Right cardiac atrium (tissue), 5 donors: ENCODE measurements around the gene CUL4A. TPM values are rescaled to one million over a fixed set of nuclear protein-coding genes. Genes with fewer than 3 reads are reported as not detected.
"Not testable (repeated sequence)": the region's sequence is repeated elsewhere in the genome, so short reads cannot be mapped to it uniquely, and the experiment has no call there.

Source experiments
- ATAC-seq, 2 donors: fragments of 200-7000 bp; cut with Tn5 transposase; one replicate each; pipeline versions ENCODE4 v1.8.0 to v1.9.1; 2020; ENCODE audit warnings: moderate library complexity in 2 of 2, mild to moderate bottlenecking in 1 of 2
- DNase-seq, 3 donors: peaks; one replicate each; pipeline ENCODE4 v3.0.0-alpha.2; 2020
- H3K27ac ChIP-seq: one replicate; pipeline ENCODE4 v1.5.1; 2013; ENCODE audit warnings: mild to moderate bottlenecking, low read length, control low read depth, moderate library complexity
- H3K27me3 ChIP-seq: one replicate; pipeline ENCODE4 v1.6.1; 2013; ENCODE audit not compliant: control insufficient read depth, insufficient read depth
- H3K4me1 ChIP-seq: one replicate; pipeline ENCODE4 v1.6.1; 2013; ENCODE audit warnings: low read length; ENCODE audit not compliant: control insufficient read depth, insufficient read depth
- H3K4me3 ChIP-seq: one replicate; pipeline ENCODE4 v1.5.1; 2013; ENCODE audit warnings: low read length, control low read depth
- H3K9me3 ChIP-seq: one replicate; pipeline ENCODE4 v1.6.1; 2013; ENCODE audit warnings: low read length; ENCODE audit not compliant: control insufficient read depth
- WGBS: extraction: QIAGEN DNeasy Blood & Tissue Kit; methylation state at CpG from one replicate; pipeline ENCODE4 v1.1.7; 2013; 5-methylcytosine and 5-hydroxymethylcytosine counted together
- intact Hi-C, 4 donors: fragments of 100-400 bp; cut with DNase I; formaldehyde crosslinking; loops; one replicate each; pipeline versions ENCODE4 v1.11.0 to v1.14.0; 2022 to 2023
- long read RNA-seq, 4 donors: library from polyadenylated mRNA; unstranded; transcript quantifications; one replicate each; pipeline ENCODE4 v2.0.0, GENCODE V29; 2020 to 2021
- polyA plus RNA-seq: library from polyadenylated mRNA; stranded (reverse); fragments of 200-250 nt; gene quantifications from one replicate; pipeline ENCODE4 v1.2.3, GENCODE V29; 2013
- total RNA-seq, 4 donors: library from RNA; stranded (reverse); fragmentation: NEBNext Ultra II Directional; extraction: Animal tissue kit (Norgen Biotek cat#: 25700); gene quantifications; one replicate each; pipeline ENCODE4 v1.2.1, GENCODE V29; 2021
- donor health status: healthy with polysubstance abuse.
- donor health status: DM: no; HTN: yes; CAD: no.
- donor health status: DM: no; HTN: no; CAD: no.
- donor health status: DM: no; HTN: yes; CAD: no; lungs with severe emphysema.
- donor health status: DM: yes; HTN: yes; CAD: no.

Gene CUL4A
- total RNA-seq (100 to 1,000 TPM in 2 of 4 donors, 10 to 100 TPM in 2; 82.5 to 113 (median 99.9) TPM), polyA plus RNA-seq (53.1 TPM)
- long read RNA-seq, donor 1, full-length matches to known transcripts: 627 of 704 reads
- long read RNA-seq, donor 1, partial matches to known transcripts: 28 of 704 reads
- long read RNA-seq, donor 1, other reads (novel, unspliced or antisense): 49 of 704 reads
- long read RNA-seq, donor 2, full-length matches to known transcripts: 256 of 293 reads
- long read RNA-seq, donor 2, partial matches to known transcripts: 16 of 293 reads
- long read RNA-seq, donor 2, other reads (novel, unspliced or antisense): 21 of 293 reads
- long read RNA-seq, donor 3, transcript CUL4A-202 (20 exons, 2,364 nt): major isoform, 1,026 of 1,158 reads
- long read RNA-seq, donor 3, transcript CUL4A-209 (6 exons, 1,111 nt): minor isoform, 5 of 1,158 reads
- long read RNA-seq, donor 3, partial matches to known transcripts: 72 of 1,158 reads
- long read RNA-seq, donor 3, other reads (novel, unspliced or antisense): 53 of 1,158 reads
- long read RNA-seq, donor 4, transcript CUL4A-202 (20 exons, 2,364 nt): major isoform, 205 of 231 reads
- long read RNA-seq, donor 4, partial matches to known transcripts: 12 of 231 reads
- long read RNA-seq, donor 4, other reads (novel, unspliced or antisense): 12 of 231 reads

DNA sequence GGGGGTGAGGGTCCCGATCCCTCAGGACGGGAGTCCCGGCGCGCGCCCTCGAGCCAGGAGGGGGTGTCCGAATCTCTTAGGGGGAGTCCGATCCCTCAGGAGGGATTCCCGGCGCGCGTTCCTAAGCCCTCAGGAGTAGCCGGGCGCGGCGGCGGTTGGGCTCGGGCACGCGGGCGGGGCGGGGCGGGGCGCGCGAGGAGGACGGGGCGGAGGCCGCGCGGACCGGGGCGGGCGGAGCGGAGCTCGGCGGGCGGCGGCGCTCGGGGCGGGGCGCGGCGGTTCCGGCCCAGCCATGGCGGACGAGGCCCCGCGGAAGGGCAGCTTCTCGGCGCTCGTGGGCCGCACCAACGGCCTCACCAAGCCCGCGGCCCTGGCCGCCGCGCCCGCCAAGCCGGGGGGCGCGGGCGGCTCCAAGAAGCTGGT, at the start of gene CUL4A:
TSS of gene CUL4A (plus strand) at position 278 of the 423 bp plus-strand sequence. CDS start at position 293, 15 bp downstream.
- intact Hi-C loops: no loop called here
- Histone ChIP-seq H3K27ac (peak within 1 kb of the TSS; percentile 98), H3K4me3 (peak within 1 kb of the TSS; percentile 99), H3K27me3 (no peaks in the 10 kb centered on the region), H3K9me3 (no peaks in the 10 kb centered on the region), H3K4me1 (peaks cover 4% of the 10 kb centered on the region)
- WGBS: under 1% methylated on average over 66 of the region's 66 CpGs
- ATAC-seq (peak; percentile 80 to 83), DNase-seq (peak; percentile 78 to 93 (median 93))

DNA sequence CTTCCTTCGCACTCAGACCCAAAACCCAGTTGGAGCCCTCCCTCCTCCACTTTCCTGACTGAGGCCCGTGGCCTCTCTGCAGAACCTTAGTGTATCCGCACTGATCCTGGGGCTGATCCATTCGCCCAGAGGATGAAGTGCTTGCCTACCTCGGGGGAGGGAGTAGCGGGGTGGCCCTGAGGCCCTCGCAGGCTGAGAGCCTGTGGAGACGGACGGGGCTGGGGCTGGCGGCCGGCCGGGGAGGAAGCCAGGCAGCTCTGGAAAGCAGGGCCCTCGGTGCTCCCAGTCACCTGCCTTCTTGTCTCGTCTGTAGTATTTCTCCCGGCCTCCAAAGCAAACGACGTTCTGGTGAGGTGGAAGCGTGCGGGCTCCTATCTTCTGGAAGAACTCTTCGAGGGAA, 49.7 kb upstream of the CUL4A start:
- no peaks in the 10 kb centered on the region for H3K9me3 ChIP-seq
- DNase-seq: no peak
- intact Hi-C loops: no loop called here
- ATAC-seq: no peak
- no peaks in the 10 kb centered on the region for H3K4me1 ChIP-seq
- no peak overlapping the region for H3K4me3 ChIP-seq
- 81% methylated on average over 20 of the region's 20 CpGs for WGBS
- no peaks in the 10 kb centered on the region for H3K27me3 ChIP-seq
- H3K27ac ChIP-seq: no peak overlapping the region

DNA sequence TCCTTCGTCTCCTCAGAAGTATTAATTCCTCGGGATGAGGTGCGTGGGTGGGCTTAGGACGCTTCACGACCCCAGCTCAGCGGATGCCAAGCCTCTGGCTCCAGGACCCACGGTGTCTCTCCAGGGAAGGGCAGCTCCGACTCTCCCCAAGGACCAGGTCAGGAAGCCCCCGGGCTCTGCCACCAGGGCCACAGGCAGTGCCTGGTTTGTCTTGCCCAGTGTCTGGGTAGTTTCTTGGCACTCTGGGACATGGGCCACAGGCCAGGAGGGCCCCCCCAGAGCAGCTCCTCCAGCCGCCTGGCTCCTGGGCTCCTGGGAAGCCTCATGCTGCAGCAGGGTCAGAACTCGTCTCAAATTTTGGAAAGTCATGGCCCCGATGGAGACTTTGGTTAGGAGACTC, 48.4 kb upstream of the CUL4A start:
- H3K27me3 ChIP-seq: no peaks in the 10 kb centered on the region
- no peak overlapping the region for H3K27ac ChIP-seq
- H3K9me3 ChIP-seq: no peaks in the 10 kb centered on the region
- no peak overlapping the region for H3K4me3 ChIP-seq
- DNase-seq (peak in 1 of 3 donors; percentile 64), ATAC-seq (no peak)
- intact Hi-C loops: no loop called here
- H3K4me1 ChIP-seq: no peaks in the 10 kb centered on the region
- 68% methylated on average over 12 of the region's 12 CpGs for WGBS

DNA sequence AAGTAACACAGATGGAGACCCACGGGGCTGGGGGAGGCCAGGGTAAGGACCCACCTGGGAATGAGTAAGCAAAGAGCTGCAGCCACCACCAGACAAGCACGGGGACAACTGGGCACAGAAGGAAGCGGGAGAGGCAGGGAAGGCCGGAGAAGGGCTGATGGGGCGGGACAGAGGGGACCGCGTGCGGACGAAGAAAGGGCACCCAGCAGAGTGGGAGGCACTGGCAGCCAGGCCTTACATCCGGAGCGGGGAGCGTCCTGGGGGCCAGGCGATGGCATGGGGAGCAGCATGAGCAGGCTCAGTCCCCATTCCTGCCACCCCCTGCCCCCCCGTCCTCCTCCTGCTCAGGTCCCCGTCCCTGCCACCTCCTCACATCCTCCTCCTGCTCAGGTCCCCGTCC, 48.0 kb upstream of the CUL4A start:
- ATAC-seq: no peak

GRCh38 chr13:113161975-113162374, 47.4 kb upstream of the CUL4A start:
- 38% methylated on average over 11 of the region's 13 CpGs for WGBS
- intact Hi-C loops, H3K9me3 ChIP-seq, ATAC-seq, H3K4me1 ChIP-seq, H3K27me3 ChIP-seq, H3K4me3 ChIP-seq, H3K27ac ChIP-seq, DNase-seq: not testable (repeated sequence)

More for the DNA sequence above, 48.0 kb upstream of the CUL4A start:
- no peak for DNase-seq
- intact Hi-C loops: no loop called here
- H3K27me3 ChIP-seq: no peaks in the 10 kb centered on the region
- no peaks in the 10 kb centered on the region for H3K9me3 ChIP-seq
- WGBS: 56% methylated on average over 16 of the region's 16 CpGs
- H3K4me1 ChIP-seq: no peaks in the 10 kb centered on the region
- no peak overlapping the region for H3K27ac ChIP-seq
- no peak overlapping the region for H3K4me3 ChIP-seq

DNA sequence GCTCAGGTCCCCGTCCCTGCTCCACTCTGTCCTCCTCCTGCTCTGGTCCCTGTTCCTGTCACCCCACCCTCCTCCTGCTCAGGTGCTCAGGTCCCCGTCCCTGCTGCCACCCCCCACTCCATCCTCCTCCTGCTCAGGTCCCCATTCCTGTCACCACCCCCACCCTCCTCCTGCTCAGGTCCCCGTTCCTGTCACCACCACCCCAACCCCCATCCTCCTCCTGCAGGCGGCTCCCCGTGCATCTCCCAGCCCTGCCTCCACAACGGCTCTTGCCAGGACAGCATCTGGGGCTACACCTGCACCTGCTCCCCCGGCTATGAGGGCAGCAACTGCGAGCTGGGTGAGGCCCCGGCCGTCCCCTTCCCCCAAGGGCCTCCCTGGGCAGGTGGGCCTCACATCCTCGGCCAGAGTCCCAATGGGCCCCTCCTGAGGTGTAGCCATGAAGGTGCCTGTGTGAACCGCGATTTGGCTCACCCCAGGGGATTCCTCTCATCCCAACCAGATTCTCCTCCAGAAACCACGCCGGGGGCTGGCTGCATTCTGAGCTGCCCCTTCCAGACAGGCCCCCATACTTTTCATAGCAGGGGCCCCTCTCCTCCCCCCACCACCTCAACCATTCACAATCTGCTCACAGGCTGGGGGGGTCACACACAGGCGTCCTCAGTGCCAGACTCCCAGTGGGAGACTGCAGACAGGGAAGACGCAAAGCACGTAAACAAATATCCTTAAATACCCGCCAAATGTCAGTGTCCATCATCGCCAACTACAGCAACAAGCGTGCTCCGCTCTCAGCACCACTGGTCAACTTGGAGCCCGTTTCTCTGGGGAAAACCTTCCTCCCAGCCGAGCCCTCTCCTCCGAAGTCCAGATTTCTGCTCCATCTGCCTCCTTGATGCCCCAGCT, 46.4 kb upstream of the CUL4A start:
- Histone ChIP-seq H3K27ac (no peak overlapping the region), H3K27me3 (no peaks in the 10 kb centered on the region), H3K4me3 (no peak overlapping the region), H3K4me1 (no peaks in the 10 kb centered on the region), H3K9me3 (no peaks in the 10 kb centered on the region)
- peak; percentile 6 to 24 for ATAC-seq
- WGBS: 32% methylated on average over 25 of the region's 25 CpGs
- intact Hi-C loops: no loop called here
- DNase-seq: no peak

DNA sequence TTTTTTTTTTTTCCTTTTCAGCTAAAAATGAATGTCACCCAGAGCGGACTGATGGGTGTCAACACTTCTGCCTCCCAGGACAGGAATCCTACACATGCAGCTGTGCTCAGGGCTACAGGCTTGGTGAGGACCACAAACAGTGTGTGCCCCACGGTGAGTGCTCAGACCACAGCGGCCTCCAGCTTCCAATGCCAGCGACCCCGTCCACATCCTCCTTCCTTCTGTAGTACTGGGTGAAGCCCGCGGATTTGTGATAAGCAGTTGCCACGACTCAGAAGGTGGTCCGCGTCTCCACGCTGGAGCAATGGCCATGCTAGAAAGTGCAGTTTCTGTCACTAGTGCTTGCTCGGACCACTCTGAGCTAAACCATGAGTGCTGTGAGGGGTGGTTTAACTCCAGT, 44.9 kb upstream of the CUL4A start:
- ATAC-seq: no peak
- Histone ChIP-seq H3K4me3 (no peak overlapping the region), H3K9me3 (no peaks in the 10 kb centered on the region), H3K27ac (no peak overlapping the region), H3K27me3 (no peaks in the 10 kb centered on the region), H3K4me1 (no peaks in the 10 kb centered on the region)
- intact Hi-C loops: no loop called here
- 66% methylated on average over 12 of the region's 12 CpGs for WGBS
- no peak for DNase-seq

GRCh38 chr13:113166266-113166665, 43.1 kb upstream of the CUL4A start:
- Histone ChIP-seq H3K4me1 (no peaks in the 10 kb centered on the region), H3K27me3 (no peaks in the 10 kb centered on the region), H3K4me3 (no peak overlapping the region), H3K9me3 (no peaks in the 10 kb centered on the region), H3K27ac (no peak overlapping the region)
- intact Hi-C loops: no loop called here
- 82% methylated on average over 10 of the region's 10 CpGs for WGBS
- DNase-seq (no peak), ATAC-seq (no peak)

GRCh38 chr13:113166681-113167080, 42.7 kb upstream of the CUL4A start:
- 82% methylated on average over 5 of the region's 5 CpGs for WGBS
- no peaks in the 10 kb centered on the region for H3K27me3 ChIP-seq
- intact Hi-C loops: no loop called here
- H3K4me1 ChIP-seq: no peaks in the 10 kb centered on the region
- no peaks in the 10 kb centered on the region for H3K9me3 ChIP-seq
- no peak overlapping the region for H3K27ac ChIP-seq
- H3K4me3 ChIP-seq: no peak overlapping the region
- DNase-seq (no peak), ATAC-seq (no peak)

DNA sequence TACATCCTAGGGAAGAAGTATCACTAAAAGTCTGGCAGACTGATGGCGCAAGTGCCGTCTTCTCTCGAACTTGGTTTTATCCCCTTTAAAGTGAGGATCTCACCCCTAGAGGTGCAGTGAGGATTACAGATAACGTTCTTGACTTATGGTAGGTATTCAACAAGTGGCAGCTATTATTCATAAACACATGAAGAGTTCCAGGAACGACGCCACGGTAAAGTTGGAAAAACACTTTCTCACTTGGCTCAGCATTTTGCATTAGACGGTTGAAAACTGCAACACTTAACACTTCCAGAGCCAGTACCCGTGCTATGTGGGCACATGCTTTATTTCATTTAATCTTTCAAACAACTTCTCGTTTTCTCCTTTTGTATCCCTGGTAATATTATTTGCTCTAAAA, 42.3 kb upstream of the CUL4A start:
- 79% methylated on average over 10 of the region's 10 CpGs for WGBS
- no peak overlapping the region for H3K27ac ChIP-seq
- no peaks in the 10 kb centered on the region for H3K4me1 ChIP-seq

DNA sequence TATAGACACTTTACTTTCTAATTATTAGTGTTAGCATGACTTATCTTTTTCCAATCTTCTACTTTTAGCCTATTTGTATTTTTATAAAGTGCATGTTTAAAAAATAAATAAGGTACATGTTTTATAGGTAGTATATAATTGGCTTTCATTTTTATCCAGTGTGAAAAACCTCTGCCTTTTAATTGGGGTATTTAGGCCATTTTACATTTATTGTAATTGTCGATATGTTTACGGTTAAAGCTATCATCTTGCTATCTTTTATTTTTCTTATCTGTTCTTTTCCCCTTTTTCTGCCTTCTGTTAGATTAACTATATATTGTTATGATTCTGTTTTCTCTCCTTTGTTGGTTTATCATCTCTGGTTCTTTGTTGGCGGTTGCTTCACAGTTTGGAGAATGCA, 41.8 kb upstream of the CUL4A start:
- 96% methylated on average over 3 of the region's 3 CpGs for WGBS
- H3K27ac ChIP-seq: no peak overlapping the region
- ATAC-seq (no peak), DNase-seq (no peak)
- no peaks in the 10 kb centered on the region for H3K27me3 ChIP-seq
- intact Hi-C loops: no loop called here
- no peak overlapping the region for H3K4me3 ChIP-seq
- no peaks in the 10 kb centered on the region for H3K4me1 ChIP-seq
- H3K9me3 ChIP-seq: no peaks in the 10 kb centered on the region

More for the DNA sequence above, 42.3 kb upstream of the CUL4A start:
- DNase-seq (no peak), ATAC-seq (no peak)
- no peak overlapping the region for H3K4me3 ChIP-seq
- no peaks in the 10 kb centered on the region for H3K9me3 ChIP-seq
- H3K27me3 ChIP-seq: no peaks in the 10 kb centered on the region
- intact Hi-C loops: no loop called here
